SU-DHL-6 (cell line): ENCODE measurements around the gene PYGL.

Experiments used
- H2AFZ ChIP-seq: fragments of 200-600 bp; sonication (generic); 2 replicates; pipeline ENCODE4 v1.6.1; 2014; ENCODE audit warnings: low read depth, mild to moderate bottlenecking, moderate library complexity, mixed read lengths, antibody characterized with exemption, low read length; ENCODE audit not compliant: severe bottlenecking
- H3F3A ChIP-seq: fragments of 200-600 bp; shearing (Covaris generic); 2 replicates; pipeline ENCODE4 v1.6.0; 2016; ENCODE audit warnings: antibody characterized with exemption, mild to moderate bottlenecking; ENCODE audit not compliant: insufficient read depth
- H3K27ac ChIP-seq: fragments of 200-600 bp; sonication (generic); 2 replicates; pipeline ENCODE4 v1.5.1; 2016; ENCODE audit warnings: low read depth, mild to moderate bottlenecking, low read length, moderate library complexity, mixed read lengths
- H3K27me3 ChIP-seq: fragments of 200-600 bp; sonication (generic), shearing (Covaris generic); 2 replicates; pipeline ENCODE4 v1.6.0; 2014; ENCODE audit warnings: mild to moderate bottlenecking, low read length
- H3K36me3 ChIP-seq: fragments of 200-600 bp; sonication (generic); 2 replicates; pipeline ENCODE4 v1.6.1; 2014; ENCODE audit warnings: mild to moderate bottlenecking, low read length, mixed read lengths
- H3K4me2 ChIP-seq: fragments of 300-600, 200-600 bp; shearing (Covaris generic), sonication (generic); 2 replicates; pipeline ENCODE4 v1.6.0; 2014; ENCODE audit warnings: low read length, low read depth, mild to moderate bottlenecking; ENCODE audit not compliant: poor library complexity, severe bottlenecking
- H3K4me3 ChIP-seq: fragments of 200-600 bp; sonication (generic); 2 replicates; pipeline ENCODE4 v1.5.1; 2014; ENCODE audit warnings: antibody characterized with exemption, low read length, mild to moderate bottlenecking, mixed read lengths; ENCODE audit not compliant: insufficient read depth, poor library complexity, severe bottlenecking
- H3K79me2 ChIP-seq: fragments of 200-600 bp; sonication (generic); 2 replicates; pipeline ENCODE4 v1.6.1; 2014; ENCODE audit warnings: mild to moderate bottlenecking, low read length, moderate library complexity; ENCODE audit not compliant: insufficient read depth
- H3K9ac ChIP-seq: fragments of 200-600 bp; sonication (generic); 2 replicates; pipeline ENCODE4 v1.7.0; 2014; ENCODE audit warnings: mild to moderate bottlenecking, low read length
- H3K9me2 ChIP-seq: fragments of 200-600 bp; sonication (generic); replicated peaks from 2 replicates; pipeline ENCODE4 v1.6.1; 2014; ENCODE audit warnings: low read length; ENCODE audit not compliant: insufficient read depth
- H3K9me3 ChIP-seq: fragments of 200-600 bp; sonication (generic); 2 replicates; pipeline ENCODE4 v1.6.1; 2014; ENCODE audit warnings: low read length, mixed read lengths; ENCODE audit not compliant: insufficient read depth
- H4K20me1 ChIP-seq: fragments of 200-600 bp; sonication (generic); 2 replicates; pipeline ENCODE4 v1.6.1; 2014; ENCODE audit warnings: low read depth, mild to moderate bottlenecking, antibody characterized with exemption, low read length, moderate library complexity, mixed read lengths
- CTCF ChIP-seq: fragments of 200-600 bp; sonication (generic); IDR thresholded peaks from one replicate; pipeline ENCODE4 v1.5.1; 2017; ENCODE audit warnings: antibody characterized with exemption, mild to moderate bottlenecking, low read length, moderate library complexity; ENCODE audit not compliant: insufficient read depth, poor library complexity, severe bottlenecking
- EZH2phosphoT487 ChIP-seq: fragments of 200-600 bp; sonication (generic), shearing (Covaris generic); conservative IDR thresholded peaks from 2 replicates; pipeline ENCODE4 v1.6.1; 2018; ENCODE audit warnings: mild to moderate bottlenecking, antibody characterized with exemption, low read length, moderate library complexity, mixed read lengths

Gene PYGL

GRCh38 chr14:50860478-50861086 lies 83.7 kb downstream of the PYGL start:
- Histone ChIP-seq H3K27ac (no peak overlapping the region), H3F3A (no peaks in the 10 kb centered on the region), H3K4me3 (peak overlapping the region; percentile 51), H3K9me2 (no peaks in the 10 kb centered on the region), H4K20me1 (no peaks in the 10 kb centered on the region), H3K27me3 (no peaks in the 10 kb centered on the region), H3K36me3 (no peaks in the 10 kb centered on the region), H3K9me3 (no peaks in the 10 kb centered on the region), H3K79me2 (no peaks in the 10 kb centered on the region), H2AFZ (peak overlapping the region; percentile 96), H3K4me2 (peak overlapping the region; percentile 99), H3K9ac (peak overlapping the region; percentile 58)
- TF ChIP-seq CTCF = peak; percentile 49
- no peak for TF ChIP-seq EZH2phosphoT487

GRCh38 chr14:50859296-50859624 lies 85.0 kb downstream of the PYGL start:
- Histone ChIP-seq H3K27ac (no peak overlapping the region), H3K9ac (peak overlapping the region; percentile 58), H3K36me3 (no peaks in the 10 kb centered on the region), H3K4me2 (peak overlapping the region; percentile 99), H2AFZ (peak overlapping the region; percentile 96), H3K9me2 (no peaks in the 10 kb centered on the region), H4K20me1 (no peaks in the 10 kb centered on the region), H3F3A (no peaks in the 10 kb centered on the region), H3K27me3 (no peaks in the 10 kb centered on the region), H3K4me3 (no peak overlapping the region), H3K9me3 (no peaks in the 10 kb centered on the region), H3K79me2 (no peaks in the 10 kb centered on the region)
- TF ChIP-seq CTCF (no peak), EZH2phosphoT487 (no peak)

GRCh38 chr14:50856660-50857059 lies 87.6 kb downstream of the PYGL start:
- no peak overlapping the region for H3K27ac ChIP-seq
- no peak overlapping the region for H2AFZ ChIP-seq
- H3K9me3 ChIP-seq = no peaks in the 10 kb centered on the region
- no peaks in the 10 kb centered on the region for H3K36me3 ChIP-seq
- no peaks in the 10 kb centered on the region for H4K20me1 ChIP-seq
- no peak overlapping the region for H3K4me3 ChIP-seq
- TF ChIP-seq EZH2phosphoT487 (no peak), CTCF (no peak)
- H3K4me2 ChIP-seq = no peak overlapping the region
- H3K9ac ChIP-seq = no peak overlapping the region
- no peaks in the 10 kb centered on the region for H3K79me2 ChIP-seq
- H3F3A ChIP-seq = no peaks in the 10 kb centered on the region
- H3K9me2 ChIP-seq = no peaks in the 10 kb centered on the region
- no peaks in the 10 kb centered on the region for H3K27me3 ChIP-seq
